ENCODE data around the gene CEP170B. TPM values are rescaled to one million over a fixed set of nuclear protein-coding genes. Genes with fewer than 3 reads are reported as not detected.

Gene CEP170B
- total RNA-seq, 2 donors from 2014 or later: 29.1 to 81.2 TPM

DNA sequence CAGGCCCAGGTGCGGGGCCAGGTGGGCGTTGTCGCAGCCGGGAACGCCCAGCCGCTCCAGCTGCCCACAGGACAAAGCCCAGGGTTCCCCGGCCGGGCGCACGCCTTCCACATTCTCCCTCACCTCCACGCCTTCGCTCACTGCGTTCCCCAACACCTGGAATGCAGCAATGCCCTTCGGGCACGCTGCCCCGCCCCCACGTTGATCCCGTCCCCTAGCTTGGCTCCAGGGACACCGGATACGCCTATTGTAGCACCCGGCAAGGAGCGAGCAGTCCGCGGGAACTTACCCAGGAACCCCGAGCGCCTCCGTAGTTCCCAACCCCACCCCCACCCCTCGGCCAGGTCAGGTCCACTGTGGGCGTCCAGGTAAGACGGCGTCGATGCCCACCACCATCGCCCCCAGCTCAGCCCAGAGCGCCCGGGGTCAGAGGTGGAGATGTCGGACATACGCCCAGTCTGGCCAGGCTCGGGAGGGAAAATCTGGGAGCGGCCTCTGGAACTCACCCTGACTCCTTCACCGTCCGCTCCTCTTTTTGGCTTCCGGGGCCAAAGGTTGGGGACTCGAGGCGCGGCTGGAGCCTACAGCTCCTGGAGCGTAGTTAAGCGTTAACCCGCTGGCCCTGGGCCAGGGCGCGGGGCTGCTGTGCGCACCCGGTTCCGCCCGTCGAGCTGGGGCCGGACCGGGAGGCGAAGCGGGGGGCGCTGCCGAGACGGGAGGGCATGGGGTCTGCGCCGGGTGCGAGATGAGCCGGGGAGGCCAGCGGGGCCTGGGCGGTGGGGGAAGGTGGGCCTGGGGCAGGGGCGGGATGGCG, 594 bp upstream of the CEP170B start:
- peak; percentile 55 for DNase-seq (ENCODE audit: low spot score)
- Histone ChIP-seq H3K27me3 (replicated peaks; ENCODE audit: insufficient read depth) (no peaks in the 10 kb centered on the region), H3K4me3 (peak overlapping the region; percentile 69 to 85), H3K27ac (peak overlapping the region; percentile 70 to 72), H3K4me1 (replicated peaks) (peaks cover 10% of the 10 kb centered on the region), H3K9me3 (no peaks in the 10 kb centered on the region), H3K36me3 (no peaks in the 10 kb centered on the region)
- TF ChIP-seq POLR2AphosphoS5 (IDR thresholded peaks at IDR 0.05) (peak; percentile 43), POLR2A (IDR thresholded peaks at IDR 0.05) (peak; percentile 54)
- TF ChIP-seq, protein P1, sequence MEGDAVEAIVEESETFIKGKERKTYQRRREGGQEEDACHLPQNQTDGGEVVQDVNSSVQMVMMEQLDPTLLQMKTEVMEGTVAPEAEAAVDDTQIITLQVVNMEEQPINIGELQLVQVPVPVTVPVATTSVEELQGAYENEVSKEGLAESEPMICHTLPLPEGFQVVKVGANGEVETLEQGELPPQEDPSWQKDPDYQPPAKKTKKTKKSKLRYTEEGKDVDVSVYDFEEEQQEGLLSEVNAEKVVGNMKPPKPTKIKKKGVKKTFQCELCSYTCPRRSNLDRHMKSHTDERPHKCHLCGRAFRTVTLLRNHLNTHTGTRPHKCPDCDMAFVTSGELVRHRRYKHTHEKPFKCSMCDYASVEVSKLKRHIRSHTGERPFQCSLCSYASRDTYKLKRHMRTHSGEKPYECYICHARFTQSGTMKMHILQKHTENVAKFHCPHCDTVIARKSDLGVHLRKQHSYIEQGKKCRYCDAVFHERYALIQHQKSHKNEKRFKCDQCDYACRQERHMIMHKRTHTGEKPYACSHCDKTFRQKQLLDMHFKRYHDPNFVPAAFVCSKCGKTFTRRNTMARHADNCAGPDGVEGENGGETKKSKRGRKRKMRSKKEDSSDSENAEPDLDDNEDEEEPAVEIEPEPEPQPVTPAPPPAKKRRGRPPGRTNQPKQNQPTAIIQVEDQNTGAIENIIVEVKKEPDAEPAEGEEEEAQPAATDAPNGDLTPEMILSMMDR (IDR thresholded peaks at IDR 0.05): no peak
- intact Hi-C loops (cut with DNase I): no loop called here
- 2% methylated on average over 59 of the region's 70 CpGs for WGBS

DNA sequence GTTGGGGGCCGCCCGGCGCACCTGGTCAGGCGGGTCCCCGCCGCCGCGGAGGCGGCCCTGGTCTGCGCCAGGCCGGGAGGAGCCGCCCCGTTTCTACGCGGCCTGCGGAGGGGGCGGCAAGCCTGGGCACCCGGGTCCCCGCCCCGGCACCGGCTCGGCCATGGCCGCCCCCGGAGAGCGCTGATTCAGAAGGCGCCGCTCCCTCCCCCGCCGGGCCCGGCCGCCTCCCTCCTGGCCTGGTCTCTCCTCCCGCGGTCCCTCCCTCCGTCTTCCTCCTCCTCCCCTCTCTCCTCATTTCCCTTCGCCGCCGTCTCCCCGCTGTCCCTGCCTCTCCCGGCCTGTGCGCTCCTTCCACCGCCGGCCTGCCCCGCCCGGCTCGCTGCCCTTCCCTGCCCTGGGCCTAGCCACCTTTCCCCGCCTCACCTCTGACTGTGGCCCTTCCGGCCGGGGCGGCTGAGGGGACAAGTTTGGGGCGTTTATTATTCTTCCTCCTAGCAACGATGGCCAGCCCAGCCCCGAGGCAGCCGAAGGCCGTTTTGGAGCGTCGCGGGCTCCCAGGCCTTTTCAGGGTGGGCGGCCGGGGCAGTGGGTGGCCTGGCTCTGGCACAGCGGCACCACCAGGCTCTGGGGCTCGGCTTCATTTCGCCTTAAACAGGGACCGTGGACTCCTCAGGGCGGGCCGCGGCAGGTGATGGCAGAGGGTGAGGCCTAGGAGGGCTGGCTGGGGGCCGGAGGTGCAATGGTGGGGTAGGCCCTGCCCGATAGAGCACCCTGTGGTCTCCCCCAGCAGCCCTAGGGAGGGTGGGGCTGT, 768 bp downstream of the CEP170B start:
- Histone ChIP-seq H3K36me3 (no peaks in the 10 kb centered on the region), H3K27me3 (replicated peaks; ENCODE audit: insufficient read depth) (no peaks in the 10 kb centered on the region), H3K27ac (peak overlapping the region; percentile 69 to 86), H3K4me3 (peak overlapping the region; percentile 69 to 85), H3K9me3 (no peaks in the 10 kb centered on the region), H3K4me1 (replicated peaks) (peaks cover 10% of the 10 kb centered on the region)
- 4% methylated on average over 59 of the region's 68 CpGs for WGBS
- intact Hi-C loops (cut with DNase I): no loop called here
- TF ChIP-seq, protein P1 (IDR thresholded peaks at IDR 0.05): no peak
- no peak for TF ChIP-seq POLR2AphosphoS5 (IDR thresholded peaks at IDR 0.05)
- TF ChIP-seq POLR2A (IDR thresholded peaks at IDR 0.05): peak; percentile 48
- DNase-seq (ENCODE audit: low spot score): peak; percentile 63

DNA sequence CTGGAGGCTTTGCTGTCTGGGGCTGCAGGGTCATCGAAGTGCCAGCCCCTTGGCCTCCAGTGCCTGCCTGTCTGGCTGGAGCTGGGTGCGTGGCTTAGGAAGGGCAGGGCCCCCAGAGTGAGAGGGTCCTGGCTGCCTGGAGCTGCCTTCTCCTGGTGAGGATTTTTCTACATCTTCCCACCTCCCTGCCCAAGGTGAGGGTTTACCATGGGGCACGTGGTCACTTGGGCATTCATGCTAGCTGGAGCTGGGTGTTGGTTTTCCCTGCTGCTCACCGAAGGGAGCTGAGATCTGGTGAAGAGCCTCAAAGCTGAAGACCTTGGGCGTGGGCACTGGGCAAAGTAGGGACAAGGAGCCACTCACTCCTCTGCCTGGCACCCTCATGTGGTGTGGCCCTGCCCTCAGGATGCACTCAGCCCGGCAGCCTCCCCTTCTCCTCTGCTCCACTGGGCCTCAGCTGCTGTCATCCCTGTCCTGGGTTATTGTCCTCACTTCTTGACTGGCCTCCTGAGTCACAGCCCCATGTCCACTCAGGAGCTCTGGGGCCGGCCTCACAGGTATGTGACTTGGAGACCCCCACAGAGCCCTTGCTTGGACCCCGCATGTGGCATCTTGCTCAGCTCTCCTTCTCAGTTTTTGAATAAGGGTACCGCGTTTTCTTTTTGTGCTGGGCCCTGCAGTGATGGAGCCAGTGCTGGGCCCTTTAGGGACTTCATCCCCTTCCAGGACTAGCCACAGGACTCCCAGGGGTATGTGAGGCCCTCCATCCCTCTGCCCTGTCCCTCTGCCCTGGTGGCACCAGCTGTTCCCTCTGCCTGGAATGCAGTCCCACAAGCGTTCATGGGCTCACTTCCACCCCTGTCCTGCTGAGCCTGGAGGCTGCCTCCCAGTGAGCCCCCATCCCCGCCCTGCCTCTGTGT, 1.6 kb downstream of the CEP170B start:
- Histone ChIP-seq H3K27me3 (replicated peaks; ENCODE audit: insufficient read depth) (no peaks in the 10 kb centered on the region), H3K36me3 (no peaks in the 10 kb centered on the region), H3K4me3 (peak overlapping the region; percentile 69 to 85), H3K9me3 (no peaks in the 10 kb centered on the region), H3K4me1 (replicated peaks) (peaks cover 10% of the 10 kb centered on the region), H3K27ac (peak overlapping the region in 1 of 2 donors; percentile 69)
- DNase-seq (ENCODE audit: low spot score): no peak
- TF ChIP-seq POLR2AphosphoS5 (IDR thresholded peaks at IDR 0.05): no peak
- no peak for TF ChIP-seq POLR2A (IDR thresholded peaks at IDR 0.05)
- TF ChIP-seq, protein P1 (IDR thresholded peaks at IDR 0.05): no peak
- 72% methylated on average over 11 of the region's 12 CpGs for WGBS
- intact Hi-C loops (cut with DNase I): no loop called here

DNA sequence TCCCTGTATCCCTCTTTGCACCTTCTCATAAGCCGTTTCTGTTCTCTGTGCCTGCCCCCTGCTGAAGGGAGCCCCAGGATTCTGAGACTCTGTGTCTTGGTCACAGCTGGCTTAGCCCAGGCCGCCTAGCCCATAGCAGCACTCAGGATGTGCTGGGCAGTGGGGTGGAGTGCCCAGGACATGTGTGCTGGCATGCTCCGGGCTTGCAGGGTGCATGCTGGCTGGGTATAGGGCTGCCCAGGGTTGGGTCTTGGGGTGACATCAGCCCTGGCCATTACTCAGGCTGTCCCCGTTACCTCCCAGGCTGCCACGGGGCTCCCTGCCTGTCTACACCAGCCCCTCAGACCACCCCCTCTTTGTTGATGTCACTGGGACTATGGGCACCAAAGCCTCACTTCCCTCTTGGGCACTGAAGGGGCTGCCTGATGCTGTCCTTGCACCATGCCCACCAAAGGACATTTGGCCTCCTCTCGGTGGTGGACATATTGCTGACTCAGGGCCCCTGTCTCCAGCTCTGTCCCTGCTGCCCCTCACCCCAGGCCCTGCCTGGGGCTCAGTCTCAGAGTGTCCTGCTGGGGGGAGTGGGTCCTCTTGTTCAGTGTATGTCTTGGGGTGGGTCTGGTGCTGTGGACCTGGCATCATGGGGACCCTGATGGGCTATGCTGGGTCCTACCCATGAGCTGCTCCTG, 2.4 kb downstream of the CEP170B start:
- intact Hi-C loops (cut with DNase I): no loop called here

More for the DNA sequence above, 2.4 kb downstream of the CEP170B start:
- Histone ChIP-seq H3K9me3 (no peaks in the 10 kb centered on the region), H3K4me3 (no peak overlapping the region), H3K36me3 (no peaks in the 10 kb centered on the region), H3K27ac (no peak overlapping the region), H3K4me1 (replicated peaks) (peaks cover 10% of the 10 kb centered on the region), H3K27me3 (replicated peaks; ENCODE audit: insufficient read depth) (no peaks in the 10 kb centered on the region)
- WGBS: 90% methylated on average over 6 of the region's 6 CpGs
- TF ChIP-seq POLR2A (IDR thresholded peaks at IDR 0.05) (no peak), POLR2AphosphoS5 (IDR thresholded peaks at IDR 0.05) (no peak)
- TF ChIP-seq, protein P1 (IDR thresholded peaks at IDR 0.05): no peak
- no peak for DNase-seq (ENCODE audit: low spot score)

All from prostate gland (tissue), 2 donors.